SU-DHL-6 (cell line): ENCODE results near the gene ATRIP.

Experiments used
- CTCF ChIP-seq: fragments of 200-600 bp; sonication (generic); IDR thresholded peaks from one replicate; pipeline ENCODE4 v1.5.1; 2017; ENCODE audit warnings: antibody characterized with exemption, mild to moderate bottlenecking, low read length, moderate library complexity; ENCODE audit not compliant: insufficient read depth, poor library complexity, severe bottlenecking
- EZH2phosphoT487 ChIP-seq: fragments of 200-600 bp; sonication (generic), shearing (Covaris generic); conservative IDR thresholded peaks from 2 replicates; pipeline ENCODE4 v1.6.1; 2018; ENCODE audit warnings: mild to moderate bottlenecking, antibody characterized with exemption, low read length, moderate library complexity, mixed read lengths

- TF ChIP-seq CTCF (no peak), EZH2phosphoT487 (no peak)
Observed at GRCh38 chr3:48492461-48493202, 46.1 kb downstream of the ATRIP start.
